H1 (cell line): Measurements from ENCODE around the gene GRM4. TPM values are rescaled to one million over a fixed set of nuclear protein-coding genes. Genes with fewer than 3 reads are reported as not detected.

Experiments
- CTCF ChIA-PET: fragments of 300-600 bp; sonication (Branson Sonifier 250); formaldehyde crosslinking; loops from one replicate; lab custom pipeline; 2021; ENCODE audit not compliant: partially characterized antibody; lab: Charles Lee
- POLR2A ChIA-PET: fragments of 300-600 bp; sonication (Branson Sonifier 250); formaldehyde crosslinking; loops from one replicate; lab custom pipeline; 2021; ENCODE audit warnings: inconsistent platforms; ENCODE audit not compliant: partially characterized antibody; lab: Charles Lee
- DNase-seq, 2 experiments: peaks; one replicate each; pipeline versions ENCODE4 v3.0.0 to v3.0.0-alpha.2; 2010 to 2022; ENCODE audit warnings: low spot score in 2 of 2, low read depth in 1 of 2, mixed read lengths in 1 of 2
- FAIRE-seq: peaks from 2 replicates; lab custom pipeline; 2011; peaks lifted over from hg19 to GRCh38; lab: Jason Lieb, UNC
- H2AFZ ChIP-seq: 2 replicates; pipeline ENCODE4 v1.8.1; 2012; ENCODE audit warnings: low read length, inconsistent platforms
- H2AK5ac ChIP-seq: 2 replicates; pipeline ENCODE4 v1.6.1; 2013; ENCODE audit warnings: low read depth, low read length
- H2BK120ac ChIP-seq: replicated peaks from 2 replicates; pipeline ENCODE3; 2013; ENCODE audit warnings: low read depth, low read length, inconsistent platforms
- H2BK12ac ChIP-seq: 2 replicates; pipeline ENCODE4 v1.6.1; 2013; ENCODE audit warnings: low read depth, low read length
- H2BK15ac ChIP-seq: 2 replicates; pipeline ENCODE4 v1.6.1; 2013; ENCODE audit warnings: low read length
- H2BK20ac ChIP-seq: 2 replicates; pipeline ENCODE4 v1.6.1; 2013; ENCODE audit warnings: low read length
- H2BK5ac ChIP-seq: 2 replicates; pipeline ENCODE4 v1.6.1; 2013; ENCODE audit warnings: low read depth, low read length
- H3K14ac ChIP-seq: 2 replicates; pipeline ENCODE4 v1.6.1; 2013; ENCODE audit warnings: inconsistent platforms; ENCODE audit not compliant: insufficient read length
- H3K18ac ChIP-seq: 2 replicates; pipeline ENCODE4 v1.6.1; 2013; ENCODE audit warnings: low read length; ENCODE audit errors: extremely low read depth
- H3K23ac ChIP-seq: 2 replicates; pipeline ENCODE4 v1.6.1; 2013; ENCODE audit warnings: inconsistent platforms; ENCODE audit not compliant: insufficient read length
- H3K23me2 ChIP-seq: 2 replicates; pipeline ENCODE4 v1.6.1; 2013; ENCODE audit warnings: low read depth, low read length
- H3K27ac ChIP-seq: 2 replicates; pipeline ENCODE4 v1.6.1; 2011; ENCODE audit warnings: low read depth, low read length, inconsistent platforms
- H3K27me3 ChIP-seq, 4 experiments: replicated peaks in 1 of 4; 1 replicate in 1 of 4; 2 replicates in 3 of 4; pipeline versions ENCODE4 v1.6.1 to v1.8.1; 2011 to 2013; ENCODE audit warnings: low read length in 3 of 4, mild to moderate bottlenecking in 3 of 4, inconsistent platforms in 2 of 4, mixed read lengths in 2 of 4, moderate library complexity in 1 of 4; ENCODE audit not compliant: control insufficient read depth in 3 of 4, insufficient read depth in 3 of 4; ENCODE audit errors: extremely low read depth in 1 of 4
- H3K36me3 ChIP-seq, 4 experiments: 2 replicates each; pipeline versions ENCODE4 v1.6.1 to v1.8.1; 2011 to 2013; ENCODE audit warnings: mild to moderate bottlenecking in 4 of 4, low read length in 3 of 4, moderate library complexity in 2 of 4, control low read depth in 1 of 4, inconsistent platforms in 1 of 4; ENCODE audit not compliant: insufficient read depth in 4 of 4, control insufficient read depth in 2 of 4
- H3K4ac ChIP-seq: replicated peaks from 2 replicates; pipeline ENCODE3; 2013; ENCODE audit warnings: low read length, low read depth, mixed read lengths, inconsistent platforms; ENCODE audit not compliant: insufficient read length
- H3K4me1 ChIP-seq, 4 experiments: replicated peaks in 1 of 4; 1 replicate in 1 of 4; 2 replicates in 3 of 4; pipeline versions ENCODE4 v1.6.1 to v1.8.1; 2011 to 2013; ENCODE audit warnings: low read length in 3 of 4, inconsistent platforms in 2 of 4, mixed read lengths in 1 of 4; ENCODE audit not compliant: insufficient read depth in 4 of 4, control insufficient read depth in 3 of 4
- H3K4me2 ChIP-seq, 2 experiments: 2 replicates each; pipeline versions ENCODE4 v1.6.1 to v1.8.1; 2011 to 2013; ENCODE audit warnings: low read depth in 2 of 2, low read length in 2 of 2, control low read depth in 1 of 2, inconsistent platforms in 1 of 2, mild to moderate bottlenecking in 1 of 2; ENCODE audit not compliant: insufficient read depth in 1 of 2
- H3K4me3 ChIP-seq, 4 experiments: fragments of 200-600, 300-600 bp in 1 of 4; sonication (generic), shearing (Covaris generic), sonication (Bioruptor Twin) in 1 of 4; 2 replicates each; pipeline versions ENCODE4 v1.5.1 to v1.8.1; 2011 to 2016; ENCODE audit warnings: low read length in 4 of 4, low read depth in 3 of 4, control low read depth in 2 of 4, inconsistent platforms in 2 of 4, mild to moderate bottlenecking in 2 of 4, mixed read lengths in 1 of 4, moderate library complexity in 1 of 4; ENCODE audit not compliant: insufficient read depth in 2 of 4; ENCODE audit errors: extremely low read depth in 1 of 4
- H3K56ac ChIP-seq: replicated peaks from 2 replicates; pipeline ENCODE3; 2013; ENCODE audit warnings: low read depth, mild to moderate bottlenecking, mixed read lengths, low read length, inconsistent platforms; ENCODE audit not compliant: insufficient read length
- H3K79me1 ChIP-seq: 2 replicates; pipeline ENCODE4 v1.6.1; 2013; ENCODE audit warnings: low read depth, low read length, control low read depth
- H3K79me2 ChIP-seq, 2 experiments: 2 replicates each; pipeline versions ENCODE4 v1.6.1 to v1.8.1; 2012 to 2013; ENCODE audit warnings: low read length in 2 of 2, mild to moderate bottlenecking in 2 of 2, inconsistent platforms in 1 of 2; ENCODE audit not compliant: insufficient read depth in 2 of 2, control insufficient read depth in 1 of 2
- H3K9ac ChIP-seq, 4 experiments: replicated peaks in 1 of 4; 1 replicate in 1 of 4; 2 replicates in 3 of 4; pipeline versions ENCODE4 v1.6.1 to v1.8.1; 2011 to 2013; ENCODE audit warnings: low read depth in 3 of 4, low read length in 3 of 4, control low read depth in 2 of 4, mild to moderate bottlenecking in 2 of 4, moderate library complexity in 2 of 4, inconsistent platforms in 1 of 4; ENCODE audit errors: extremely low read depth in 1 of 4
- H3K9me3 ChIP-seq, 2 experiments: 2 replicates each; pipeline versions ENCODE4 v1.6.1 to v1.8.1; 2012 to 2013; ENCODE audit warnings: mild to moderate bottlenecking in 2 of 2, moderate library complexity in 2 of 2, control low read depth in 1 of 2, inconsistent platforms in 1 of 2, low read depth in 1 of 2, low read length in 1 of 2, mixed read lengths in 1 of 2; ENCODE audit not compliant: insufficient read depth in 2 of 2
- H4K20me1 ChIP-seq, 2 experiments: replicated peaks in 1 of 2; 2 replicates each; pipeline versions ENCODE3 to v1.8.1; 2011 to 2013; ENCODE audit warnings: inconsistent platforms in 2 of 2, low read length in 2 of 2, mild to moderate bottlenecking in 1 of 2; ENCODE audit not compliant: insufficient read depth in 2 of 2, control insufficient read depth in 1 of 2
- H4K5ac ChIP-seq: 2 replicates; pipeline ENCODE4 v1.6.1; 2013; ENCODE audit warnings: low read length, low read depth, mixed read lengths, inconsistent platforms; ENCODE audit not compliant: insufficient read length
- H4K8ac ChIP-seq: 2 replicates; pipeline ENCODE4 v1.8.0; 2013; ENCODE audit warnings: mild to moderate bottlenecking, moderate library complexity, low read length, inconsistent platforms; ENCODE audit not compliant: insufficient read depth; ENCODE audit errors: extremely low read depth
- H4K91ac ChIP-seq: replicated peaks from 2 replicates; pipeline ENCODE3; 2013; ENCODE audit warnings: low read length, mixed read lengths, inconsistent platforms; ENCODE audit not compliant: insufficient read length
- CTBP2 ChIP-seq: IDR thresholded peaks from 2 replicates; pipeline ENCODE4 v1.7.0; 2011; ENCODE audit warnings: borderline replicate concordance, mild to moderate bottlenecking, moderate library complexity, mixed read lengths, low read length; ENCODE audit not compliant: insufficient read depth, insufficient read length
- GTF2F1 ChIP-seq: IDR thresholded peaks from 2 replicates; pipeline ENCODE4 v1.6.1; 2012; ENCODE audit warnings: low read depth, low read length, improper control_type of control experiment, borderline replicate concordance
- MAFK ChIP-seq: IDR thresholded peaks from 2 replicates; pipeline ENCODE4 v1.6.1; 2012; ENCODE audit warnings: low read depth, mild to moderate bottlenecking, improper control_type of control experiment, low read length
- RAD21 ChIP-seq, 2 experiments: IDR thresholded peaks in 1 of 2; conservative IDR thresholded peaks in 1 of 2; 2 replicates each; pipeline ENCODE4 v1.6.1; 2011; ENCODE audit warnings: low read depth in 2 of 2, low read length in 2 of 2, improper control_type of control experiment in 1 of 2, inconsistent platforms in 1 of 2, mild to moderate bottlenecking in 1 of 2, moderate library complexity in 1 of 2
- RBBP5 ChIP-seq: IDR thresholded peaks from 2 replicates; pipeline ENCODE4 v1.7.1; 2012; ENCODE audit warnings: low read depth, mild to moderate bottlenecking, inconsistent platforms, low read length, moderate library complexity, borderline replicate concordance
- RFX5 ChIP-seq: IDR thresholded peaks from 2 replicates; pipeline ENCODE4 v1.6.1; 2011; ENCODE audit warnings: low read depth, low read length, improper control_type of control experiment, borderline replicate concordance
- SP2 ChIP-seq: IDR thresholded peaks from 2 replicates; pipeline ENCODE4 v1.6.1; 2012; ENCODE audit warnings: mild to moderate bottlenecking, low read length, inconsistent platforms
- TCF12 ChIP-seq: IDR thresholded peaks from 2 replicates; pipeline ENCODE4 v1.6.1; 2011; ENCODE audit warnings: low read depth, mild to moderate bottlenecking, low read length
- WGBS, 2 experiments: shearing (Covaris generic) in 1 of 2; methylation state at CpG; one replicate each; pipeline versions ENCODE4 v1.1.6 to v1.1.7; 2013 to 2015; ENCODE audit warnings: low lambda C conversion rate in 2 of 2, mixed read lengths in 2 of 2, inconsistent platforms in 1 of 2, low coverage in 1 of 2, missing lambda C conversion rate in 1 of 2; ENCODE audit not compliant: insufficient replicate concordance in 2 of 2, insufficient coverage in 1 of 2, insufficient read length in 1 of 2; ENCODE audit errors: extremely low coverage in 1 of 2, missing lambda C conversion rate in 1 of 2; 5-methylcytosine and 5-hydroxymethylcytosine counted together
- polyA plus RNA-seq, 7 experiments: library from polyadenylated mRNA; depleted of rRNA in 3 of 7; stranded (reverse) in 5 of 7; unstranded in 2 of 7; fragments of >200 nt in 5 of 7; fragments of 200-250 nt in 2 of 7; gene quantifications; 1 replicate in 5 of 7; 2 replicates in 1 of 7; 4 replicates in 1 of 7; pipeline versions ENCODE4 v1.2.1 to v1.2.3, GENCODE V29; 2011 to 2013; ENCODE audit warnings: missing spikeins in 2 of 7, mixed read lengths in 2 of 7
- total RNA-seq: library from RNA; stranded (reverse); fragmentation: NEBNext Ultra II Directional; extraction: Animal tissue kit (Norgen Biotek cat#: 25700); gene quantifications from 2 replicates; pipeline ENCODE4 v1.2.1, GENCODE V29; 2021
- TF ChIP-seq, protein P1 (sequence below), 3 experiments: IDR thresholded peaks; 1 replicate in 2 of 3; 2 replicates in 1 of 3; pipeline versions ENCODE4 v1.5.1 to v1.6.1; 2011; ENCODE audit warnings: low read length in 3 of 3, mild to moderate bottlenecking in 3 of 3, inconsistent platforms in 2 of 3, low read depth in 1 of 3, moderate library complexity in 1 of 3; ENCODE audit not compliant: insufficient read depth in 1 of 3; ENCODE audit errors: control extremely low read depth in 1 of 3

Gene GRM4
- total and polyA plus RNA-seq, 2 of the 8 experiments (the other 6 are each of a cell fraction or from before 2014, with no cell fraction given), result 19.6 to 21.5 TPM

- no peak overlapping the region for H3K18ac ChIP-seq
- DNase-seq, result no peak
- no peak for TF ChIP-seq RBBP5
- no peak for TF ChIP-seq GTF2F1
- TF ChIP-seq CTBP2, result no peak
- no peak for TF ChIP-seq RFX5
- TF ChIP-seq SP2, result no peak
- no peak for TF ChIP-seq RAD21 (IDR thresholded peaks at IDR 0.05 in 1 of 2, conservative IDR thresholded peaks at IDR 0.05 in 1 of 2; ENCODE audit: low read depth in 2 of 2, low read length in 2 of 2)
- no peak for TF ChIP-seq MAFK
- TF ChIP-seq, protein P1, sequence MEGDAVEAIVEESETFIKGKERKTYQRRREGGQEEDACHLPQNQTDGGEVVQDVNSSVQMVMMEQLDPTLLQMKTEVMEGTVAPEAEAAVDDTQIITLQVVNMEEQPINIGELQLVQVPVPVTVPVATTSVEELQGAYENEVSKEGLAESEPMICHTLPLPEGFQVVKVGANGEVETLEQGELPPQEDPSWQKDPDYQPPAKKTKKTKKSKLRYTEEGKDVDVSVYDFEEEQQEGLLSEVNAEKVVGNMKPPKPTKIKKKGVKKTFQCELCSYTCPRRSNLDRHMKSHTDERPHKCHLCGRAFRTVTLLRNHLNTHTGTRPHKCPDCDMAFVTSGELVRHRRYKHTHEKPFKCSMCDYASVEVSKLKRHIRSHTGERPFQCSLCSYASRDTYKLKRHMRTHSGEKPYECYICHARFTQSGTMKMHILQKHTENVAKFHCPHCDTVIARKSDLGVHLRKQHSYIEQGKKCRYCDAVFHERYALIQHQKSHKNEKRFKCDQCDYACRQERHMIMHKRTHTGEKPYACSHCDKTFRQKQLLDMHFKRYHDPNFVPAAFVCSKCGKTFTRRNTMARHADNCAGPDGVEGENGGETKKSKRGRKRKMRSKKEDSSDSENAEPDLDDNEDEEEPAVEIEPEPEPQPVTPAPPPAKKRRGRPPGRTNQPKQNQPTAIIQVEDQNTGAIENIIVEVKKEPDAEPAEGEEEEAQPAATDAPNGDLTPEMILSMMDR (IDR thresholded peaks at IDR 0.05; ENCODE audit: control extremely low read depth in 1 of 3, insufficient read depth in 1 of 3, low read depth in 1 of 3, low read length in 3 of 3), result no peak
- TF ChIP-seq TCF12, result no peak
Observed at GRCh38 chr6:34178357-34179105, 32.6 kb upstream of the GRM4 start.

More at GRCh38 chr6:34178357-34179105, 32.6 kb upstream of the GRM4 start:
- Histone ChIP-seq H3K4me3 (no peak overlapping the region), H3K27ac (no peak overlapping the region), H4K5ac (no peak overlapping the region), H3K23ac (no peak overlapping the region), H3K79me1 (no peaks in the 10 kb centered on the region), H4K8ac (no peak overlapping the region), H2AK5ac (no peak overlapping the region), H2BK15ac (no peak overlapping the region), H2BK5ac (no peak overlapping the region), H3K23me2 (no peaks in the 10 kb centered on the region), H4K20me1 (no peaks in the 10 kb centered on the region), H3K56ac (no peak overlapping the region), H2AFZ (no peak overlapping the region), H3K4ac (no peak overlapping the region), H4K91ac (no peak overlapping the region), H3K14ac (no peak overlapping the region), H2BK20ac (no peak overlapping the region), H2BK12ac (no peak overlapping the region), H3K4me2 (no peak overlapping the region), H3K9me3 (no peaks in the 10 kb centered on the region; a peak in 1 of 4 replicates), H3K36me3 (no peaks in the 10 kb centered on the region), H3K27me3 (no peaks in the 10 kb centered on the region), H3K4me1 (peaks cover 0 to 2% (median 0%) of the 10 kb centered on the region in 4 experiments; a peak in 1 of 7 replicates), H3K79me2 (no peaks in the 10 kb centered on the region), H2BK120ac (no peak overlapping the region), H3K9ac (no peak overlapping the region)
- ChIA-PET POLR2A (interaction anchor here (0.8 to 1.7 kb wide), 6 partner anchors 22 to 69 kb away, joined by 3 to 10 read pairs (median 3); partner anchors contain the start of gene HMGA1), CTCF (interaction anchor here (0.6 to 2.0 kb wide), 7 partner anchors 13 to 297 kb away, joined by 3 to 9 read pairs (median 3); no protein-coding TSS in a partner anchor)
- no peak for FAIRE-seq
- WGBS, 2 experiments, result 96% methylated on average over 19 of the region's 19 CpGs; no CpG with 5 or more reads in 1 of the 2 experiments
